ENCODE measurements around the gene PUS7. TPM values are rescaled to one million over a fixed set of nuclear protein-coding genes. Genes with fewer than 3 reads are reported as not detected.
"Not testable (repeated sequence)": the region's sequence is repeated elsewhere in the genome, so short reads cannot be mapped to it uniquely, and the experiment has no call there.

PUS7 gene
- total RNA-seq, 4 donors from 2014 or later = 19.9 to 25.5 (median 21.7) TPM

DNA sequence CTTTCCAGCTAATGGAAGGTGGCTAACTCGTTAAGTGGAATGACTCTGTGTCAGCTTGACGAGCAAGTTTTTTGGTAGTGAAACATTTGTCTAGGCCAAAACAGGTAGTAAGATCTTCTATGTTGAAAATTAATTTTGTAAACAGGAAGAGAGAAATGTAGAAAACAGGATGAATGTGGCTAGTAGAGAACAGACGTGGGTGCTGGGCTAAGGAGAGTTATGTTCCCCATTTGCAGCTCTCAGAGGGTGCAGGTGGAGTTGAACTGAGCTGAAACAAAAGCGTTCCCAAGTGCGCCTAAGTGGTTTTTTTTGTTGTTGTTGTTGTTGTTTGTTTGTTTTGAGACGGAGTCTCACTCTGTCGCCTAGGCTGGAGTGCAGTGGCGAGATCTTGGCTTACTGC, 73.9 kb downstream of the PUS7 start:
- no peak for DNase-seq
- Histone ChIP-seq H3K4me3 (replicated peaks in 1 of 3) (no peak overlapping the region), H3K4me1 (no peaks in the 10 kb centered on the region), H3K36me3 (no peaks in the 10 kb centered on the region), H3K9me3 (no peaks in the 10 kb centered on the region), H3K27ac (no peak overlapping the region), H3K27me3 (no peaks in the 10 kb centered on the region)
- TF ChIP-seq POLR2A (IDR thresholded peaks at IDR 0.05) = no peak
- TF ChIP-seq, protein P1, sequence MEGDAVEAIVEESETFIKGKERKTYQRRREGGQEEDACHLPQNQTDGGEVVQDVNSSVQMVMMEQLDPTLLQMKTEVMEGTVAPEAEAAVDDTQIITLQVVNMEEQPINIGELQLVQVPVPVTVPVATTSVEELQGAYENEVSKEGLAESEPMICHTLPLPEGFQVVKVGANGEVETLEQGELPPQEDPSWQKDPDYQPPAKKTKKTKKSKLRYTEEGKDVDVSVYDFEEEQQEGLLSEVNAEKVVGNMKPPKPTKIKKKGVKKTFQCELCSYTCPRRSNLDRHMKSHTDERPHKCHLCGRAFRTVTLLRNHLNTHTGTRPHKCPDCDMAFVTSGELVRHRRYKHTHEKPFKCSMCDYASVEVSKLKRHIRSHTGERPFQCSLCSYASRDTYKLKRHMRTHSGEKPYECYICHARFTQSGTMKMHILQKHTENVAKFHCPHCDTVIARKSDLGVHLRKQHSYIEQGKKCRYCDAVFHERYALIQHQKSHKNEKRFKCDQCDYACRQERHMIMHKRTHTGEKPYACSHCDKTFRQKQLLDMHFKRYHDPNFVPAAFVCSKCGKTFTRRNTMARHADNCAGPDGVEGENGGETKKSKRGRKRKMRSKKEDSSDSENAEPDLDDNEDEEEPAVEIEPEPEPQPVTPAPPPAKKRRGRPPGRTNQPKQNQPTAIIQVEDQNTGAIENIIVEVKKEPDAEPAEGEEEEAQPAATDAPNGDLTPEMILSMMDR (IDR thresholded peaks at IDR 0.05) = no peak
- 83 to 85% methylated on average over 8 of the region's 8 CpGs for WGBS, 2 donors
- intact Hi-C loops (cut with DNase I) = no loop called here

DNA sequence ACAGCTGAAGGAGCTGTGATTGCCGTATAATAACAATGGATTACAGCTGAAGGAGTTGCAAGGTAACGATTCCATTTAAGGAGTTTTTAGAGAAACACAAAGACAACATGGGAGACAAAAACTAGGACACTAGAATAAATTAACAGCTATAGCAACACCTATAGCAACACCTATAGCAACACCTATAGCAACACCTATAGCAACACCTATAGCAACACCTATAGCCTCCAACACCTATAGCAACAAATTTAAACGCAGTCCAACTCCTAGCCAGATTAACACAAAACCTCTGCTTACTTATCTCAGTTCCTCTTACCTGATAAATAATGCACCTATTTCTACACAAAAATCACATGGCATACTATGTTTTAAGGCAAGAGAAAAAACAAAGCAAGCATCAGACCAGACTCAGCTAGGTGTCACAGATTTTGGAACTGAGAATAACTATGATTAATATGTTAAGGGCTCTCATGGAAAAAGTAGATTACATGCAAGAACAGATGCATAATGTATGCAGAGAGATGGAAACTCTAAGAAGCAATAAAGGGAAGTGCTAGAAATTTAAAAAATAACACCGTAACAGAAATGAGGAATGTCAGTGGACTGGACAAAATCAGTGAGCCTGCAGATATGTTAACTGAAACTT, 77.6 kb downstream of the PUS7 start:
- Histone ChIP-seq H3K27me3 (no peaks in the 10 kb centered on the region), H3K27ac (no peak overlapping the region), H3K9me3 (no peaks in the 10 kb centered on the region), H3K4me3 (replicated peaks in 1 of 3) (no peak overlapping the region), H3K4me1 (no peaks in the 10 kb centered on the region), H3K36me3 (no peaks in the 10 kb centered on the region)
- WGBS, 2 donors = 78 to 82% methylated on average over 4 of the region's 4 CpGs
- DNase-seq = no peak
- no peak for TF ChIP-seq POLR2A (IDR thresholded peaks at IDR 0.05)
- TF ChIP-seq, protein P1 (IDR thresholded peaks at IDR 0.05) = no peak
- intact Hi-C loops (cut with DNase I) = no loop called here

DNA sequence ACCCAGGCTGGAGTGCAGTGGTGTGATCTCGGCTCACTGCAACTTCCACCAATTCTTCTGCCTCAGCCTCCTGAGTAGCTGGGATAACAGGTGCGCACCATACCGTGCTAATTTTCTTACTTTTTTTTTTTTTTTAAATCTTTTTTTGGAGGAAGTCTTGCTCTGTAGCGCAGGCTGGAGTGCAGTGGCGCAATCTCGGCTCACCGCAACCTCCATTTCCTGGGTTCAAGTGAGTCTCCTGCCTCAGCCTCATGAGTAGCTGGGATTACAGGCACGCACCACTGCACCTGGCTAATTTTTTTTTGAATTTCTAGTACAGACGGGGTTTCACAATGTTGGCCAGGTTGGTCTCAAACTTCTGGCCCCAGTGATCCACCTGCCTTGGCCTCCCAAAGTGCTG, 79.9 kb downstream of the PUS7 start:
- 92% methylated on average over 9 of the region's 9 CpGs for WGBS, 2 donors
- H3K27ac ChIP-seq; DNase-seq; H3K27me3 ChIP-seq; H3K36me3 ChIP-seq; intact Hi-C loops (cut with DNase I); H3K9me3 ChIP-seq; H3K4me1 ChIP-seq; H3K4me3 ChIP-seq (replicated peaks in 1 of 3): not testable (repeated sequence)

DNA sequence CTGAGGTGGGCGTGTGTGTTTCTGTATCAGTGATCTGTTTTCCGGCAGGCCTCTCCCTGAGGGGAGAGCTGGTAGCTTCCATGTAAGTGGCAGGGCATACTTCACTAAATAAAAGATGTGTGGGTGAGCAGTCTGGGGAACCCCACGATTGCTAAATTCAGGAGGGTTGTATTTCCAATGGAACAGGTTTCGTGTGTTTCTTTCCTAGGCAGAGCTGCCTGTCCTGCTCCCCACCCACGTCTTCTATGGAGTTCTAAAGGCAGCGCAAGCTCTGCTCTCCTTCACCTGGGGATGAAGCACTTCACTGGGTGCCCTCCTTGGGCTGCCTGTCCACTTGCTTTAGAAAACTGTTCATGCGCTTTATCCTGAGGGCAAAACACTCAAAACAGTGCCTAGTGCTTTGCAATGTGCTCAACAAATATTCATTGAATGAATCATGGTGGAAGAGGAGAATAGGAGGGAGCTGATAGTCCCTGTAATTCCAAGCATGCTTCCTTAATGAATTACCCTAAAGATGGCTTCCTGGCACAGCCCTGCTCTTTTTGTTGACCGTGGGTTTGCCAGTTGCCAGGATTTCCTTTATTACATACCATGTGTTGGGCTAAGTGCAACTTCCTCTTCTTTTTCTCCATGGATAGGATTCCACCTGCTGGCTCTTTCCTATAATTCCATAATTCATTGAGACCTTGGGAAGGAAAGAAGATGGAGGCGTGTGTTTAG, 82.7 kb downstream of the PUS7 start:
- TF ChIP-seq POLR2A (IDR thresholded peaks at IDR 0.05) = no peak
- TF ChIP-seq, protein P1 (IDR thresholded peaks at IDR 0.05) = no peak
- H3K27ac ChIP-seq = no peak overlapping the region
- 65 to 66% methylated on average over 9 of the region's 9 CpGs for WGBS, 2 donors
- no peaks in the 10 kb centered on the region for H3K4me1 ChIP-seq
- intact Hi-C loops (cut with DNase I) = no loop called here
- peak; percentile 17 to 40 for DNase-seq
- H3K36me3 ChIP-seq = no peaks in the 10 kb centered on the region
- H3K4me3 ChIP-seq (replicated peaks in 1 of 3) = no peak overlapping the region
- no peaks in the 10 kb centered on the region for H3K27me3 ChIP-seq
- no peaks in the 10 kb centered on the region for H3K9me3 ChIP-seq

DNA sequence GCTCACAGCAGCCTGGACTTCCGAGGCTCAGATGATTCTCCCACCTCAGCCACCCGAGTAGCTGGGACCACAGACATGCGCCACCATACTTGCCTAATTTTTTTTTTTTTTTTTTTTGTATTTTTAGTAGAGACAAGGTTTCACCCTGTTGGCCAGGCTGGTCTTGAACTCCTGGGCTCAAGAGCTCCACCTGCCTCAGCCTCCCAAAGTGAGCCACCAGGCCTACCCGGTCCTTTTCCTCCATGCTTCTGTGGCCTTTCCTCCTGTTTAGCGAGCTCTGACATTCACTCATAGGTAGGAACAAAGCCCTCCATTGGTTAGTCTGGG, 83.3 kb downstream of the PUS7 start:
- Histone ChIP-seq H3K27ac (no peak overlapping the region), H3K4me1 (no peaks in the 10 kb centered on the region), H3K36me3 (no peaks in the 10 kb centered on the region), H3K9me3 (no peaks in the 10 kb centered on the region), H3K4me3 (replicated peaks in 1 of 3) (no peak overlapping the region), H3K27me3 (no peaks in the 10 kb centered on the region)
- TF ChIP-seq, protein P1 (IDR thresholded peaks at IDR 0.05) = no peak
- TF ChIP-seq POLR2A (IDR thresholded peaks at IDR 0.05) = no peak
- DNase-seq = no peak
- intact Hi-C loops (cut with DNase I) = no loop called here
- WGBS, 2 donors = 81 to 91% methylated on average over 5 of the region's 5 CpGs
